GM18508 (cell line): Measurements from ENCODE around the gene KIRREL3.

Experiments
- ATAC-seq: cut with Tn5 transposase; IDR thresholded peaks from one replicate; pipeline ENCODE4 v1.9.1; 2021; ENCODE audit warnings: moderate number of reproducible peaks; ENCODE audit not compliant: insufficient read depth, unreplicated experiment

Gene KIRREL3

DNA sequence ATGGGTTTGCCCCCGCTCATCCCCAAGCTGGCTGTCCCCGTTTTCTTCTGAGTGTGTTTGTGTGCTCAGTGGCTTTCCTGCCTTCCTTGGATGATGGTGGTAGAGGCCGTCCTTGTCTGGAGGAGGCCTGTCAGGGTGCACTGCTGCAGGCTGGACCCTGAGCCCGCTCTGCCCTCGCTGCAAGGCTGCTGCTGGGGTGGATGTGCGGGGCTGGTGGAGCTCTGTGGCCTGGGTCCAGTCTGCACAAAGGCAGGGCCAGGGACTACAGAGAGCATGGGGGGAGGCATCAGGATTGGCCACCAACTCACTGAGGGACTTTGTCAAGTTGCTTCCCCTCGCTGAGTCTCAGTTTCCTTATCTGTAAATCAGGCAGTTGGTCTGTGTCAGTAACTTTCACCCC lies 275.0 kb downstream of the KIRREL3 start:
- no peak for ATAC-seq

DNA sequence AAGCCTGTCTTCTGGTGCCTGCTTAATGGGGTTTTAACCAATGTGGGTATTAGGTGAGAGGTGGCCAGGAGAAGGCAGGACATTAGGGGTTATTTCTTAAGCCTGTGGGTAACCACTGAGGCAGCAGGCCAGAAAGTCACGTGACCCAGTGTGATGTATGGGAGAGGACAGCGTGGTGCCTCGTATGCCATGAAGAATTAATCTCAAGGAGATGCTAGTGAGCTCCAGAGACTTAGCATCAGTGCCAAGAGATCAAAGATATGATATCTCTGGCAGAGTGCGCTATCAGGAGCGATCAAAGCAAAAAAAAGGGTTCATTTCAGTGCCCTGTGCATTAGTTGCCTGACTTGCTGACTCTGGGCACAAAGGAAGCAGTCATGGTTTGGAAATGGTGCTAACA lies 275.5 kb downstream of the KIRREL3 start:
- ATAC-seq, result no peak

DNA sequence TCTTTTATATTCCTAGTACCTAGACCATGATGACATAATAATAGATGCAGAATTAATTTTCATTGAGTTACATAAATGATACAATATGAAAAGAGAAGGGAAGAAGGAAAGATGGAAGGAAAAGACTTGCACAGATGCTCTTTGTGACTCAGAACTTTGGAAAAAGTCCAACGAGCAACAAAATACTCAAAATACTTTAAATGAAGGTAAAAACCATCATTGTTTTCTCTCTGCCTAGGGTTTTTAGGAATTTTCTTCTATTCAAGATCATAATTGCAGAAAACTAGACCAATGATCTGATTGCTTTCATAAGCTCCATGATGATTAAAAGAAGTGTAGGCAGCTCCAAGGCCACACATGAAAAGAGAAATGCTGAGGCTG lies 276.9 kb downstream of the KIRREL3 start:
- no peak for ATAC-seq

DNA sequence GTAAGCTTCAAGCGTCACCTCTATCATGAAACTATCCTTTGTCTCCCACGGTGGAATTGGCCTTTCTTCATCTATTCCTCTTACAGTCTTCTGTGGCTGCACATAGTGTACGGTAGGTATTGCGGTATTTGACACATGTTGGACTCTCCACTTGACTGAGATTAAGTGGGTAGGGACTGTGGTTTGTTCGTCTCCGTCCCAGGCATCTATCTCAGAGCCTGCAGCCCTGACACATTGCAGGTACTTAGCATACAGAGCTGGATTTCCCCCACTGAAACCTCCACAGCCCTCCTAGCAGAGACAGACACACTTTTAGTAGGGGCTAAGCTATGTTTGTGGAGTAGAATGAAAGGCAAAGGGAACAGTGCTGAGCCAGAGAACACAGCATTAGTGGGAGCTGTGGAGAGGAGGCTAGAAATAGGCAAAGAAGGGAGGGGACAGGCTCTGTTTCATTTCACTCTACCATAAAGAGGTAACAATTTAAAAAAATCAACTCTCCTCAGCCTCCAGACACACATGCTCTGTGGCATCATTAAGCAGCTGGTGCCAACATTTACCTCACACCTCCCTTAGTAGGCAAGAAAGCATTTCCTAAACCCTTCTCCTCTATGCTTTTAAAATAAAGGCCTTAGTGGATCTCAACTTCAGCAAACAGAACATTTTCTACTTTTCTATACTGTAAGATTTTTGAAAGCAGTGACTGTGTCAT lies 277.5 kb downstream of the KIRREL3 start:
- no peak for ATAC-seq

DNA sequence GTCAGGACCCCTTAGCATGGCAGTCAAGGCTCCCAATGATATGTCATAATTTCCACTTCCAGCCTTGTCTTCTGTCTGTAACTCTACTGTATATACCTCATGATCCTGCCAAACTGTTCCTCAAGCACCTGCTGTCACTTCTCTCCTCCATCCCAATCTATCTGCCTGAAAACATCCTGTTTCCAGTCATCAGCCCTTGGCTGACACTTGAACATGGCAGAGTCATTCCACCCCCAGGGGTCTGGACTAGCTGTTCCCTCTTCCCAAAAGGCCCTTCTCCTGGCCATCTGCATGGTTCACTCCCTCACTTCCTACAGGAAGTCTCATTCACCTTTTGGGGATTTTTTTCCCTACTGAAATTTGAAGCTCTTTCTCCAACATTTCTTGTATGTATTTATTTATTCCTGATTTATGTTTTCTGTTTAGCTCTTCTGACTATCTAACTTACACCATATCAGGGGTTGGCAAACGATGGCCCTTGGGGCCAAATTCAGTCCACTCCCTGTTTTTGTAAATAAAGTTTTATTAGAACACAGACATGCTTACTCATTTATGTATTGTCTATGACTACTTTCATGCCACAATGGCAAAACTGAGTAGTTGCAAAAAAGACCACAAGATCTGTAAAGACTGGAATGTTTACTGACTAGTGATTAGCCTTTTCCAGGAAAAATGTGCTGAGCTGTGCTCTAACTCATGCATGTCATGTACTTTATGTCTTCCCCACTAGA lies 278.4 kb downstream of the KIRREL3 start:
- no peak for ATAC-seq

DNA sequence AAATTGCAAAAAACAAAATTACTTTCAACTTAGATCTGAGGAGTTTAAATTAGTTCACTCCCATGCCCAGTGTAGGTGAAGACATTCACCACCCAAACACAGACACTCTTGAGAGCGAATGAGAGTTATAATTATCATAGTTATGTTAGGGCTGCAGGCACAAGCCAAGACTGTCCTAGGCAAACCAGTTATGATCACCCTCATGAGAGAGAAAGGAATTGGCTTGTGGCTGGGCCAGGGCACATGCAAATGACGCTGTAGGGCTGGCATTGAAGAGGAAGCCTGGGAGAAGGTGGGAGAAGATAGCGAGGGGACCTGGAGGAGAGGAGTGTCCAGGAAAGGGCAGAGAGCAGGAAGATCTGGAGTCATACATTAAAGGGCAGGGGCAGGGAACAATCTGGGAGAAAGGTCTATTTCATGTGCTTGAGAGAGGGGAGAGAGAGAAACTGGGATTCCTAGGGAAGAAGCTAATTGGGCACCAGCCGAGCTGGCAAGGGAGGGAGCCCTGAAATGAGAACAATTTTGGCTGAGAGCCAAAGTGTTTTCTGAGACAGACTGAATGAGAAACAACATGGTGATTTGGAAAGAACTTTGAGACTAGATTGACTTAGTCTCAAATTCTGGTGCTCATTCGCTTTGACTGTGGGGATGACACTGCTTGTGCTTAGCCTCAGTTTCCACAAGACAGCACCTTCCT lies 279.9 kb downstream of the KIRREL3 start:
- no peak for ATAC-seq

DNA sequence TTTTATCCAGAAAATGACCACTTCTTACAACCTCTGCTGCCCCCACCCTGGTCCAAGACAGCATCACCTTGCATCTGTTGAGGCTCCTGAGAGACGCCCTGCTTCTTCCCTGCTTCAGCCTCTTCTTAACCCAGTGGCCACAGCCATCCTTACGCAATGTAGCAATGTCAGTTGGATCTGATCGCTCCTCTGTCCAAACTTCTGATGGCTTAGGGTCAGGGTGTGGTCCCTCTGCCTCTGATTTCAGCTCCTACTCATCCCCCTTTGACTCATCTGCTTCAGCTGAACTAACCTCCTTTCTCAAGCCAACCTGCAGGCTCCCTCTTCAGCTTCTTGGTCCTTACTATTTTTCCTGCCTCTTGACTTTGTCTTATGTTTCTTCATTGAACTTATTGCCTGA lies 280.8 kb downstream of the KIRREL3 start:
- ATAC-seq, result no peak

DNA sequence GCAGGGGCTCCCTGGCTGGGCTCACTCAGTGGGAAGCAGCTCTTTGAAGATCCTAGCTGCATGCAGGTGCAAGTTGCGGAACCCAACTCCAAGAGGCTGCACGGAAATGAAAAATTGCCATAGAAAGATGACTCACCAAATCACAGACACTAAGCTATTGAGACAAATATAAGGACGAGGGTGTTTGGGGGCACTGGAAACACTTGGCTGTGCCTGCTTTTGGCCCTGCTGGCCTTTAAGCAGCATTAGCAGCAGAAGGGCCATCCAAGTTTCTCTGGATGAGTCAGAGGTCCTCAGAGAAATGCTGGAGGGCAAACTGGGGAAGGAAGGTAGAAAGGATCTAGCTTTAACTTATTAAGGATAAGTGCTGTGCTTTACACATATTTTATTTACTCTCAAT lies 282.3 kb downstream of the KIRREL3 start:
- no peak for ATAC-seq

DNA sequence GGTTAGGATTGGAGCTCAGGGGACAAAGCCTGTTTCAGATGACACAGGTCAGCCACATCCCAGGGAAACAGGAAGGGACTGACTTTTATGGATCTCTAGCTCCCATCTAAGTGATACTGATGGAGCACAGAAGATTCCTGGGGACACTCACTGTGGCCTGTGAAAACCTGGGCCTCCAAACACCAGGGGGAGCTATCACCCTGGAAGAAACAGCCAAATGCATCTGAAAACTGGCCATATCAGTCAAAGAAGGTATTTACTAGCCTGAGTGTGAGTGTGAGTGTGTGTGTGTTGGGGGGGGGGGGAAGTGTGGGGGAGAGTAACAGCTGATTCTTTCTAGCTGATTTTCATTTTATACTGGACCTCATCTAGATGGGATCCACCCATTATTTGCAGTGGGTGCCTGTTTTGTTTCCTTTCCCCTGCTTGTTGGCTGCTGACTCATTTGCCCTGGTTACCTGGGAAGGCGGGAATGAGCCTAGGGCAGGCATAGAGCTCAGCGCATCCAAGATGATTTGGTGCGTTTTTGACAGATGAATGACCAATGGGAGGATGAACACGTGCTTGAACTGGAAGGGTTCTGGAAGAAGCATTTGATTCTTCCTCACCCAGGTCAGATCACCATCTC lies 284.0 kb downstream of the KIRREL3 start:
- no peak for ATAC-seq

DNA sequence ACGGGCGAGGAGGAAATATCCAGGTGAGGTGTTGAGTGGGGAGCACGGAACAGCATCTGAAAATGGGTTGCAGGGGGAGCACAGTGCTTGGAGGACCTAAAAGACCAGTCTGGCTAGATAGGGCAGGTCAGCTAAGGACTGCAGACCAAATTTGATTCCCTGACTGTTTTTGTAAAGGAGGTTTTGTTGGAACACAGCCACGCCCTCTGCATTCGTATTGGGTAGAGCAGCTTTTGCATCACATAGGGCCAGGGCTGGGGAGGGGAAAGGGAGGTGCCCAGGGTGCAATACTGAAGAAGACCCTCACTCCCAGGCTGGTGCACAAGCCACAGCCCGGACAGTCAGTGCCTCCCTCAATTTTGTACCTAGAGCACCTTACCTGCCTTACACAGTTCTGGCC lies 286.8 kb downstream of the KIRREL3 start:
- ATAC-seq, result no peak

DNA sequence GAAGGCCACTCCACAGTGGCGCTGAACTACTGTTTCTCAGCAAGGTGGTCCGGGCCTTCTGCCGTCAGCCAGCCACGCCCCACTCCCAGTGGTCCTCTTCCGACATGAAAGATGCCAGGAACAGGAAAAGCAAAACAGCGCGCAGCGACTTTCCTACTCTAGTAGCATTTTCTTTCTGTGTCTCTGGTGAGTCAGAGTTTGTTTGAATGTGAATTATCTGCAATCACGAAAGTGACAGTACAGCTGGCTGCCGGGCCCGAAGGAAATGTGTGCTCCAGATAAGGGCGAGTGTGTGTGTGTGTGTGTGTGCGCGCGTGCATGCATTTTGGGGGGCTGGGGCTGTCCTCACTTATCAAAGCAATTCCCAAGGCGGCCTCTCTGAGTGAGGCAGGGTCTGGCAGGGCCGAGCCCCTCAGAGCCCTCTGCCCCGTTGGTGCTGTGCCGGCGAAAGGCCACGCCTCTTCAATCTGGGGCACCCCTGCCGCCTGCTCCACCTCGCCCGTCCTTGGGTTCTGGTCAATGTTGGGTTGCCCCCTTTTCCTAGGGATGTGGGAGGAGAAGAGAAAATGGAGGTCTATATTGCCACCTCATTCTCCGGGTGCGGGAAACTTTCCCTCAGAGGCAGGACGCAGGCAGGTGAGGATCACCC lies 288.5 kb downstream of the KIRREL3 start:
- ATAC-seq, result no peak

DNA sequence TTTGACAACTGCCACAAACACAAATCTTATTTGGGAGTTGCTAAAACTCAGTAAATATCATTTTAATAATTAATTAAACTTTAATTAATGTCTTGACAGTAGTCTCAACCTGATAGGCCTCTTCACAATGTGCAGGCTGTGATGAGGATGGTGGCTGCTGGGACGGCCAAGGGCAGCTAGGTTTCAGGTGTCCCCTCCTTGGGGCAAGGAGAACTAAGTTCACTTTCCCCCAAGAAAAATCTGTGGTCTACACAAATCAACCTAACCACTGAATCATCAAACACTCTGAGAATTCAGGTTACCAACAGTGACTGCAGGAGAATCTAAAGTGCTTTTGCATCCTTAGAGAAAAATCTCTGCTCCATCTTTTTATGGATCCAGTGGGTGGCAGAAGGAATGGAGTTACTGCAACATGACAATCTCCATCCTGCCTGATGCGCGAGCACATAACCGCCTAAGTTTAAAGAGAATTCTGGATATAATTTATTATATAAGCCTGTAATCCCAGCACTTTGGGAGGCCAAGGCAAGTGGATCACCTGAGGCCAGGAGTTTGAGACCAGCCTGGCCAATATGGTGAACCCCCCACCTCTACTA lies 289.7 kb downstream of the KIRREL3 start:
- no peak for ATAC-seq

DNA sequence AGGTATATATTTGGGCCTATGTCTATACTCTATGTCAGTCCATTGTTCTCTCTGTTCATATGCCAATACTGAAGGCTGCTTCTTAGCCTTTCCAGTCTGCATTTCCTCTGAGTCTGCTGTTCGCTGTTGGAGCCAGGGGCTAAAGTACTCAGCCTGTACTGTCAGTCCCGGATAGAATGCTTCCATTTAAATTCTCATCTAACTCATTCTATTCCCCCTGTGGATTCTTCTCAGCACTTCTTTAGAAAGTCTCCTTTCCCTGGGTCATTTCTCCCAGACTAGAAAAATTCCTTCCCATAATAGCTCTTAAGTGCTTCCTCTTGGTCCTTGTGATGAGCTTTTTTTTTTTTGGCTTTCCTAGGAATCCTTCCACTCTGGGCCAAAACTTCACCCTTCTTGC lies 293.1 kb downstream of the KIRREL3 start:
- ATAC-seq, result no peak

DNA sequence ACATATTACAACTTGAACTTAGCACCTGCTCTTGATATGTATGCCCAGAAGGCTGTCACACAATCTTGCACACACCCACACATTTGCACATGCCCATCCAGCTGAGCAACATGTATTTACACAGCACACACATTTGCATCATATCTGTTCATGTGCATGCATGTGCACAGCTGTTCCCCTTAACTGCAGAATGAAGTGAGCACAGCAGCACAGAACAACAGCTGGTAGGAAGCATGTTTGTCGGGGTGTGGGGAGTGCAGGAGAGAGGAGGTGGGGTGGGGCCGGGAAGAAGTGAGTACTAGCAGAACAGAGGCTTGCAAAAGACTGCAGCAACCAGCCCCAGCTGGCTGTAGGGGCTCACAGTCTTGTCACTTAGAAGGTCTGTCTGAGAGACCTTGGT lies 296.5 kb downstream of the KIRREL3 start:
- ATAC-seq, result no peak

DNA sequence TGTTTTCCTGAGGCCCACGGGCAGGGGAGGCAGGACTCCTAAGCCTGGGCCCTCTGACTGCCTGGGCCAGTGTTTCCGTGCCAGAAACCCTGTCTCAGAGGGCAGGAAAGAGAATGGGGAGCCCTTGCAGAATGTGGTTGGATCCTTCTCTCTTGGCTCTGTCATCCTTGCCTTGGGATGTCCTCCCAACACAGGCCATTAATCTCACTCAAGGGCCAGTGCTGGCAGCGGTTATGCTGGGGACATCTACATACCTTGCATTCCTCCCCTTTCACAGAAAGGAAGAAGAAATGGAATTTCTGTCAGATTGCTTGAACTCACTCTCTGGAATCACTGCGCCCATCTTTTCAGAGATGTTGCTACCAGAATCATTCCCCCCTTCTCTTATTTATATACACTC lies 296.9 kb downstream of the KIRREL3 start:
- ATAC-seq, result no peak

DNA sequence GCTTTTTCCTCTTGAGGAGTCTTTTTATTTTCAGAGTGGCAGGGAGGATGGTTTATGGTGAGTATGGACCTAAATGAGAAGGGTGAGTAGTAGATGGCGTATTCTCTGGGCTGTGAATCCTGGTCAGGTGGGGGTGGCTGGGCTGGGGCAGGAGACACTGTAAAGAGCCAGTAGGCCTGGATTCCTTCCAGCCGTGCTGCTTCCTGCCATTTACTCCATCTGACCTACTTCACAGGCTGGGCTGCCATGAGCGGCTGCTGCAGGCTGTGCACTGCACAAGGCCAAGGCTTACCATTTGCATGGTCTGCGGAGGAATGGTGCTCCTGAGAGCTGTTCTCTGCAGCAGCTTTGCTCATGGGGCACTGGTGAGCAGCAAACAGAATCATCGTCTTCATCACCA lies 297.6 kb downstream of the KIRREL3 start:
- ATAC-seq, result no peak

DNA sequence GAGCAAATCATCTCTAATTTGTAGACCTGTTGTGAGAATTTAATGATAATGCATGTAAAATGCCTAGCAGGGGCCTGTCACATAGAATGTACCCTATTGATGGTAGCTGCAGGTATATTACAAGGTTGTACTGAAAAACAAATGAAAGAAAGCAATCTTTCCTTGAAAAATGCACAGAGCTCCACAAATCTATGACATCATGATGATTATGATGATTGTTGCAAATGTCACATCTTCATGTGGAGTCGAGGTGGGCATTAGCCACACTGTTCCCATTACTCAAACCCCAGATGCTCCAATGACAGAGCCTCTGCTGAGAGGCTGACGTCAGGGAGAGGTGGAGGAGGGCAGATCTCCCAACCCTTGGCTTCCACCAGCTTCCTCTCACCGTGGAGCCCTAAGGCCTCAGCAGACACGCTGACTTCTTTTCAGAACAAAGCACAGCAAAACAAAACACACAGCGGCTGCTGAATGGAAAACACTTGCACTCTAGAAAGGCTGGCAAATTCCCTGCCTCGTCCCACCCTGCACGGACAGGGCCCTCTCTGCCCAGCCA lies 298.3 kb downstream of the KIRREL3 start:
- no peak for ATAC-seq

DNA sequence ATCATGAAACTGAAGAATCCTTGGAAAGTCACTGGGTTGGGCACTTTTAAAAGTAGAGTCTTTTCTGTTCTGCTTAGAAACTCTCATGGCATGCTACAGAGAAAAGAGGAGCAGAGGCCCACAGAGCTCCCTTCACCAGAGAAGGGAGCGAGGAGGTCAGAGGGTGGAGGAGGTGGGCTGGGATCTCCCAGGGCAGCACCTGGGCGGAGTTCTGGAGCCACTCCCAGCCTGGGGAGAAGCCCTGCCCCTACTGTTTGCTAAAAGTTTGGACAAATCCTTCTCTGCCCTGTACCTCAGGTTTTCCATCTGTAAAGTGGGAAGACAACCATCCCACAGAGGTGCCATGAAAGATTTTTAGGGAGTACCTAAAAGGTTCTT lies 299.1 kb downstream of the KIRREL3 start:
- ATAC-seq, result no peak

DNA sequence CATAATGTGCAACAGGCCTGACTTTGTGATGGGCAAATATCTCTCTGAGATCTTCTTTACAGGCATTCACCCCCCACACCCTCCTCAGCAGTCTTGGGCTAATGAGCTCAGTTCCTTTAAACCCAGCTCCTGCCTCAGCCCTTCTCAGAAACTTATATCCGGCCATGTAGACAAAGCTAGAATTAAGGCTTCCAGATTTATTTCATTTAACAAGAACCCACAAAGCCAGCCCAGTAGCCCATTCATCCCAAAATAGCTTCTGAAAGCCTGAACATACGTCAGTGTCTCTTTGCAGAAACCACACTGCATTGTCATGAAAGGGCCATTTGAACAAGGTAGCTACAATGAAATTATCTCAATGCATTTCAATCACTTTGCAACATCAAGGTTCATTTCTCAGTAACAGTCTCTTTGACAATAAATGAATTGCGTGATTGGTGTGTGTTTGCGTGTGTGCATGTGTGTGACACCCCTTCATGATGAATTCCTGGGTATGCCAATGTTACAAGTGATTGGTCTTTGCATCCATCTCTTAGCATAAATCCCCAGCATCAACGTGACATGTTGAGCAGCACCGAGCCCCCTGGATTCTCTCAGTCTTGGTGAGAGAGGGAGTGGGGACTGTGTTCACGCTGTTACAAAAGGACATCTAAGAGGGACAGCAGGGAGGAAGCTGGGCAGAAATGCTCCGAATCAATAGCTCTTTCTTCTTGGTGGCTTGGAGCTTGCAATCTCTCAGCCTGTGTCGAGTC lies 299.6 kb downstream of the KIRREL3 start:
- ATAC-seq, result no peak
